Measurements from ENCODE around the gene DAB1. TPM values are rescaled to one million over a fixed set of nuclear protein-coding genes. Genes with fewer than 3 reads are reported as not detected.

Gene DAB1
- total and polyA plus RNA-seq, 10 of the 15 experiments (the other 5 are each of a cell fraction or from before 2014, with no cell fraction given), result 0.02 to 0.10 (median 0.03) TPM; not detected in 5

GRCh38 chr1:57443004-57443403, 19.1 kb upstream of the DAB1 start (continued):
- TF ChIP-seq, protein P1, sequence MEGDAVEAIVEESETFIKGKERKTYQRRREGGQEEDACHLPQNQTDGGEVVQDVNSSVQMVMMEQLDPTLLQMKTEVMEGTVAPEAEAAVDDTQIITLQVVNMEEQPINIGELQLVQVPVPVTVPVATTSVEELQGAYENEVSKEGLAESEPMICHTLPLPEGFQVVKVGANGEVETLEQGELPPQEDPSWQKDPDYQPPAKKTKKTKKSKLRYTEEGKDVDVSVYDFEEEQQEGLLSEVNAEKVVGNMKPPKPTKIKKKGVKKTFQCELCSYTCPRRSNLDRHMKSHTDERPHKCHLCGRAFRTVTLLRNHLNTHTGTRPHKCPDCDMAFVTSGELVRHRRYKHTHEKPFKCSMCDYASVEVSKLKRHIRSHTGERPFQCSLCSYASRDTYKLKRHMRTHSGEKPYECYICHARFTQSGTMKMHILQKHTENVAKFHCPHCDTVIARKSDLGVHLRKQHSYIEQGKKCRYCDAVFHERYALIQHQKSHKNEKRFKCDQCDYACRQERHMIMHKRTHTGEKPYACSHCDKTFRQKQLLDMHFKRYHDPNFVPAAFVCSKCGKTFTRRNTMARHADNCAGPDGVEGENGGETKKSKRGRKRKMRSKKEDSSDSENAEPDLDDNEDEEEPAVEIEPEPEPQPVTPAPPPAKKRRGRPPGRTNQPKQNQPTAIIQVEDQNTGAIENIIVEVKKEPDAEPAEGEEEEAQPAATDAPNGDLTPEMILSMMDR (IDR thresholded peaks at IDR 0.05 in 2 of 3, conservative IDR thresholded peaks at IDR 0.05 in 1 of 3; ENCODE audit: control insufficient read depth in 2 of 3, extremely low read depth in 1 of 3, insufficient read depth in 1 of 3, low read depth in 3 of 3, low read length in 3 of 3), result no peak
- no peak for TF ChIP-seq BCL11A (IDR thresholded peaks at IDR 0.05; ENCODE audit: low read depth, low read length)
- no peak for TF ChIP-seq RUNX3 (IDR thresholded peaks at IDR 0.05; ENCODE audit: low read length)
- no peak for TF ChIP-seq SPI1 (IDR thresholded peaks at IDR 0.05; ENCODE audit: borderline replicate concordance, insufficient read depth, low read depth, low read length)
- no peak for TF ChIP-seq CREB1 (IDR thresholded peaks at IDR 0.05; ENCODE audit: low read depth)

GRCh38 chr1:57440096-57440495, 16.2 kb upstream of the DAB1 start:
- in situ Hi-C loops (cut with MboI) (no loop called here), intact Hi-C loops (cut with micrococcal nuclease; ENCODE audit: unreplicated experiment) (no loop called here)
- Histone ChIP-seq H4K20me1 (ENCODE audit: control insufficient read depth, insufficient read depth) (no peaks in the 10 kb centered on the region), H3K27ac (ENCODE audit: control insufficient read depth, insufficient read depth) (no peak overlapping the region), H3K9me3 (replicated peaks; ENCODE audit: control insufficient read depth, insufficient read depth, low read length) (no peaks in the 10 kb centered on the region), H3K27me3 (replicated peaks in 1 of 2; ENCODE audit: control insufficient read depth in 2 of 2, insufficient read depth in 2 of 2, low read length in 1 of 2) (no peaks in the 10 kb centered on the region), H3K4me1 (ENCODE audit: control insufficient read depth, insufficient read depth, low read length) (no peaks in the 10 kb centered on the region), H3K4me2 (ENCODE audit: control insufficient read depth, insufficient read depth) (no peak overlapping the region), H2AFZ (ENCODE audit: control insufficient read depth, low read depth, low read length) (no peak overlapping the region), H3K4me3 (no peak overlapping the region), H3K9ac (ENCODE audit: control insufficient read depth, insufficient read depth, low read length) (no peak overlapping the region), H3K79me2 (ENCODE audit: control insufficient read depth, insufficient read depth, low read length) (no peaks in the 10 kb centered on the region), H3K36me3 (ENCODE audit: control insufficient read depth in 2 of 2, insufficient read depth in 2 of 2, low read length in 1 of 2) (no peaks in the 10 kb centered on the region)
- ATAC-seq (no peak), FAIRE-seq (no peak), DNase-seq (ENCODE audit: low read depth, low spot score) (no peak)
- WGBS (ENCODE audit: insufficient coverage, insufficient replicate concordance, low lambda C conversion rate, missing lambda C conversion rate), result 0% methylated on average over 1 of the region's 1 CpG
- ChIA-PET POLR2A (no interaction called here), SMC1A (ENCODE audit: uncharacterized antibody, unreplicated experiment) (interaction anchor here (0.7 kb wide), 1 partner anchor 541 kb away, joined by 3 read pairs; no protein-coding TSS in a partner anchor), RAD21 (ENCODE audit: unreplicated experiment) (no interaction called here), CTCF (no interaction called here)
- no TSS peak for BruUV-seq (replicated peaks)
- TF ChIP-seq ZNF384 (IDR thresholded peaks at IDR 0.05; ENCODE audit: borderline replicate concordance, low read depth, low read length) (no peak), E4F1 (IDR thresholded peaks at IDR 0.05; ENCODE audit: borderline replicate concordance, partially characterized antibody) (no peak), EED (IDR thresholded peaks at IDR 0.05; ENCODE audit: low read depth) (no peak), HCFC1 (IDR thresholded peaks at IDR 0.05; ENCODE audit: low read length) (no peak), KAT2A (conservative IDR thresholded peaks at IDR 0.05; ENCODE audit: control insufficient read depth, low read depth, low read length) (no peak), SMARCA5 (IDR thresholded peaks at IDR 0.05) (no peak), CBFB (IDR thresholded peaks at IDR 0.05; ENCODE audit: low read depth) (no peak), POLR2AphosphoS5 (IDR thresholded peaks at IDR 0.05; ENCODE audit: low read length) (no peak), NBN (IDR thresholded peaks at IDR 0.05) (no peak), TAF1 (IDR thresholded peaks at IDR 0.05; ENCODE audit: borderline replicate concordance, low read depth, low read length) (no peak), GATAD2B (conservative IDR thresholded peaks at IDR 0.05; ENCODE audit: low read depth) (no peak), NFXL1 (IDR thresholded peaks at IDR 0.05; ENCODE audit: borderline replicate concordance) (no peak), RAD21 (IDR thresholded peaks at IDR 0.05; ENCODE audit: insufficient read depth, low read depth, low read length) (no peak), ZNF217 (IDR thresholded peaks at IDR 0.05) (no peak)
